K562 (cell line): ENCODE measurements around the gene HSD11B1L. TPM values are rescaled to one million over a fixed set of nuclear protein-coding genes. Genes with fewer than 3 reads are reported as not detected.

Experiments used
- ATAC-seq: fragments of 200-7000 bp; cut with Tn5 transposase; 3 replicates; pipeline ENCODE4 v1.9.1; 2020; ENCODE audit warnings: moderate library complexity
- BruUV-seq: library from RNA; stranded (reverse); fragments of 400-500 nt; replicated peaks from 2 replicates; lab custom pipeline; 2021; lab: Mats Ljungman, UMichigan
- CTCF ChIA-PET: fragments of 300-600 bp; formaldehyde crosslinking; extraction: SDS; loops from one replicate; lab custom pipeline; 2021; ENCODE audit warnings: low intra/inter-chr PET ratio; lab: Yijun Ruan, JAX
- POLR2A ChIA-PET: fragments of 300-600, 350-650 bp; sonication (Branson Sonifier 250); formaldehyde crosslinking; extraction: SDS; loops from one replicate; lab custom pipeline; 2021; ENCODE audit warnings: antibody characterized with exemption, inconsistent platforms; lab: Yijun Ruan, JAX
- DNase-seq, 4 experiments: peaks; one replicate each; pipeline versions ENCODE4 v3.0.0 to v3.0.0-alpha.2; 2011 to 2018; ENCODE audit warnings: low spot score in 3 of 4, mixed read lengths in 3 of 4; ENCODE audit errors: extremely low read depth in 1 of 4
- FAIRE-seq: peaks from 2 replicates; lab custom pipeline; 2011; peaks lifted over from hg19 to GRCh38; lab: Jason Lieb, UNC
- H2AFZ ChIP-seq: 2 replicates; pipeline ENCODE4 v1.6.0; 2011; ENCODE audit warnings: low read depth, low read length, control low read depth, inconsistent platforms
- H3K27ac ChIP-seq: fragments of 200-600 bp; 3 replicates; pipeline ENCODE4 v1.8.0; 2011; ENCODE audit warnings: low read depth, mild to moderate bottlenecking, control low read depth, inconsistent platforms, low read length, moderate library complexity, mixed read lengths; ENCODE audit errors: extremely low read depth
- H3K27me3 ChIP-seq, 2 experiments: fragments of 300-600 bp in 1 of 2; 2 replicates in 1 of 2; 3 replicates in 1 of 2; pipeline versions ENCODE4 v1.6.0 to v1.8.0; 2011; ENCODE audit warnings: inconsistent platforms in 2 of 2, low read length in 2 of 2, mild to moderate bottlenecking in 1 of 2, mixed read lengths in 1 of 2, moderate library complexity in 1 of 2; ENCODE audit not compliant: control insufficient read depth in 2 of 2, insufficient read depth in 2 of 2
- H3K36me3 ChIP-seq: fragments of 300-600 bp; 3 replicates; pipeline ENCODE4 v1.8.0; 2011; ENCODE audit warnings: mild to moderate bottlenecking, low read length, inconsistent platforms; ENCODE audit not compliant: control insufficient read depth, insufficient read depth
- H3K4me1 ChIP-seq, 2 experiments: fragments of 200-600 bp in 1 of 2; replicated peaks in 1 of 2; 2 replicates in 1 of 2; 3 replicates in 1 of 2; pipeline versions ENCODE4 v1.5.1 to v1.8.0; 2011; ENCODE audit warnings: inconsistent platforms in 2 of 2, low read length in 2 of 2, mild to moderate bottlenecking in 1 of 2, mixed read lengths in 1 of 2, moderate library complexity in 1 of 2; ENCODE audit not compliant: control insufficient read depth in 2 of 2, insufficient read depth in 2 of 2
- H3K4me2 ChIP-seq: 2 replicates; pipeline ENCODE4 v1.6.1; 2011; ENCODE audit warnings: low read length, control low read depth, inconsistent platforms, mixed read lengths; ENCODE audit not compliant: insufficient read depth
- H3K4me3 ChIP-seq: fragments of 200-600 bp; sonication (generic), shearing (Covaris generic); 2 replicates; pipeline ENCODE4 v1.5.1; 2016; ENCODE audit warnings: control low read depth, inconsistent platforms
- H3K79me2 ChIP-seq: fragments of 200-600 bp; 3 replicates; pipeline ENCODE4 v1.8.0; 2011; ENCODE audit warnings: low read length, inconsistent platforms; ENCODE audit not compliant: control insufficient read depth, insufficient read depth
- H3K9ac ChIP-seq, 2 experiments: 2 replicates each; pipeline versions ENCODE4 v1.6.0 to v1.6.1; 2011; ENCODE audit warnings: low read depth in 2 of 2, low read length in 2 of 2, control low read depth in 1 of 2, inconsistent platforms in 1 of 2, mild to moderate bottlenecking in 1 of 2, mixed read lengths in 1 of 2; ENCODE audit not compliant: insufficient read depth in 1 of 2
- H3K9me1 ChIP-seq: one replicate; pipeline ENCODE4 v1.6.0; 2011; ENCODE audit warnings: inconsistent platforms, mild to moderate bottlenecking, low read length, moderate library complexity; ENCODE audit not compliant: control insufficient read depth, insufficient read depth
- H3K9me3 ChIP-seq: replicated peaks from 2 replicates; pipeline ENCODE4 v1.5.1; 2011; ENCODE audit warnings: low read depth, low read length, inconsistent platforms; ENCODE audit not compliant: control insufficient read depth, insufficient read depth
- H4K20me1 ChIP-seq: replicated peaks from 2 replicates; pipeline ENCODE4 v1.6.1; 2011; ENCODE audit warnings: low read length, inconsistent platforms, mixed read lengths; ENCODE audit not compliant: control insufficient read depth, insufficient read depth
- ARID2 ChIP-seq: fragments of 450-650 bp; IDR thresholded peaks from 2 replicates; pipeline ENCODE4 v1.6.1; 2017; ENCODE audit warnings: antibody characterized with exemption, mild to moderate bottlenecking
- BHLHE40 ChIP-seq: IDR thresholded peaks from 2 replicates; pipeline ENCODE4 v1.6.1; 2011; ENCODE audit warnings: low read length, improper control_type of control experiment
- DACH1 ChIP-seq: fragments of 450-650 bp; IDR thresholded peaks from 2 replicates; pipeline ENCODE4 v1.6.1; 2018; ENCODE audit not compliant: partially characterized antibody
- HNRNPH1 ChIP-seq: fragments of 200-400 bp; formaldehyde crosslinking; optimal IDR thresholded peaks from 2 replicates; pipeline ENCODE3; 2017; ENCODE audit warnings: low read depth, mild to moderate bottlenecking, low read length, moderate library complexity
- ILK ChIP-seq: fragments of 450-650 bp; IDR thresholded peaks from 2 replicates; pipeline ENCODE4 v1.6.1; 2016; ENCODE audit warnings: missing genetic modification characterization, low read depth, mild to moderate bottlenecking, missing compliant biosample characterization, moderate library complexity, borderline replicate concordance
- KDM2B ChIP-seq: fragments of 250-450 bp; sonication (Bioruptor Pico); IDR thresholded peaks from 2 replicates; pipeline ENCODE4 v1.8.0; 2021; ENCODE audit warnings: mild to moderate bottlenecking, moderate library complexity
- NUFIP1 ChIP-seq: fragments of 450-650 bp; IDR thresholded peaks from 2 replicates; pipeline ENCODE4 v1.6.1; 2018; ENCODE audit not compliant: partially characterized antibody
- SETDB1 ChIP-seq: IDR thresholded peaks from one replicate; pipeline ENCODE4 v1.6.1; 2012; ENCODE audit warnings: low read length, control low read depth, inconsistent platforms
- ZKSCAN1 ChIP-seq: fragments of 150-350 bp; IDR thresholded peaks from 2 replicates; pipeline ENCODE4 v1.6.1; 2016; ENCODE audit warnings: low read depth, low read length
- ZNF354B ChIP-seq: fragments of 250-450 bp; sonication (Bioruptor Pico); IDR thresholded peaks from 2 replicates; pipeline ENCODE4 v1.4.0; 2020
- ZNF398 ChIP-seq: fragments of 250-450 bp; sonication (Bioruptor Pico); IDR thresholded peaks from 2 replicates; pipeline ENCODE4 v1.8.0; 2021; ENCODE audit warnings: moderate library complexity, mild to moderate bottlenecking, inconsistent platforms
- ZNF507 ChIP-seq: conservative IDR thresholded peaks from 2 replicates; pipeline ENCODE4 v1.6.1; 2017; ENCODE audit warnings: missing genetic modification characterization, missing compliant biosample characterization
- ZNF518B ChIP-seq: fragments of 250-450 bp; sonication (Bioruptor Pico); IDR thresholded peaks from 2 replicates; pipeline ENCODE4 v1.5.0; 2021; ENCODE audit warnings: mild to moderate bottlenecking, moderate library complexity
- ZNF778 ChIP-seq: fragments of 450-650 bp; formaldehyde crosslinking; IDR thresholded peaks from 2 replicates; pipeline ENCODE4 v1.4.0; 2020; ENCODE audit warnings: mild to moderate bottlenecking, moderate library complexity
- WGBS: fragments of 100-300 bp; shearing (Covaris generic); methylation state at CpG from one replicate; pipeline ENCODE4 v1.1.6; 2016; ENCODE audit warnings: low coverage, mixed read lengths; ENCODE audit not compliant: insufficient coverage; ENCODE audit errors: missing lambda C conversion rate; 5-methylcytosine and 5-hydroxymethylcytosine counted together
- in situ Hi-C: fragments of 300-500 bp; cut with MboI; formaldehyde crosslinking; loops from 4 replicates; pipeline ENCODE4 v1.15.0; 2018; ENCODE audit warnings: inconsistent platforms, mixed read lengths
- intact Hi-C: fragments of 100-400 bp; cut with micrococcal nuclease; formaldehyde crosslinking; loops from 2 replicates; pipeline ENCODE4 v1.14.2; 2022
- polyA plus RNA-seq, 8 experiments: library from polyadenylated mRNA; depleted of rRNA in 4 of 8; stranded (reverse) in 5 of 8; unstranded in 3 of 8; fragments of >200 nt; fragmentation: Nextera tagmentation in 2 of 8; fragmentation: Illumina TruSeq in 1 of 8; extraction: Ambion mirVana in 2 of 8; extraction: Trizol in 1 of 8; gene quantifications; 2 replicates each; pipeline versions ENCODE4 v1.2.1 to v1.2.3, GENCODE V29; 2011 to 2014; ENCODE audit warnings: inconsistent platforms in 1 of 8, missing spikeins in 1 of 8
- total RNA-seq, 7 experiments: library from RNA; depleted of rRNA in 6 of 7; stranded (reverse); fragments of >200 nt in 6 of 7; fragmentation: Illumina TruSeq in 2 of 7; extraction: Trizol in 2 of 7; gene quantifications; 2 replicates each; pipeline versions ENCODE4 v1.2.1 to v1.2.3, GENCODE V29; 2011 to 2021; ENCODE audit warnings: low replicate concordance in 1 of 7
- TF ChIP-seq, protein P1 (sequence below), 2 experiments: fragments of 200-800 bp in 1 of 2; sonication (Bioruptor generic) in 1 of 2; sonication (generic) in 1 of 2; formaldehyde crosslinking in 1 of 2; IDR thresholded peaks in 1 of 2; conservative IDR thresholded peaks in 1 of 2; 2 replicates each; pipeline versions ENCODE4 v1.5.0 to v1.6.1; 2016 to 2020; ENCODE audit warnings: missing compliant biosample characterization in 1 of 2, missing genetic modification characterization in 1 of 2, missing genetic modification reagents in 1 of 2
- TF ChIP-seq, protein P2 (sequence below): fragments of 250-450 bp; sonication (Bioruptor Pico); IDR thresholded peaks from 2 replicates; pipeline ENCODE4 v1.8.0; 2022; ENCODE audit warnings: moderate library complexity, mild to moderate bottlenecking, inconsistent platforms

The HSD11B1L gene
- total and polyA plus RNA-seq, 9 of the 15 experiments (the other 6 are each of a cell fraction or from before 2014, with no cell fraction given) = 0.31 to 7.7 (median 2.3) TPM

GRCh38 chr19:5680084-5680436, 767 bp upstream of the HSD11B1L start:
- FAIRE-seq (no peak), DNase-seq (no peak), ATAC-seq (peak; percentile 8)
- peaks cover 29 to 73% of the 10 kb centered on the region in 2 experiments for H3K4me1 ChIP-seq
- peaks cover 6% of the 10 kb centered on the region; the same call in 1 of the 2 replicates for H4K20me1 ChIP-seq
- peak overlapping the region; percentile 99 for H3K4me2 ChIP-seq
- H3K4me3 ChIP-seq = peak overlapping the region; percentile 94
- ChIA-PET CTCF (interaction anchor here (0.6 kb wide), 1 partner anchor 600 kb away, joined by 4 read pairs; no protein-coding TSS in a partner anchor), POLR2A (interaction anchor here (1.0 to 1.7 kb wide), 4 partner anchors 11 to 68 kb away, joined by 3 to 7 read pairs (median 4); partner anchors contain the start of genes SAFB and SAFB2)
- H3K9me3 ChIP-seq = no peaks in the 10 kb centered on the region
- peaks cover 17% of the 10 kb centered on the region; the same call in 2 of the 3 replicates for H3K36me3 ChIP-seq
- TSS peak; percentile 85 for BruUV-seq
- in situ Hi-C loops = no loop called here
- H3K27me3 ChIP-seq = no peaks in the 10 kb centered on the region
- WGBS = under 1% methylated on average over 15 of the region's 23 CpGs
- peaks cover 12% of the 10 kb centered on the region for H3K79me2 ChIP-seq
- H3K9me1 ChIP-seq = no peaks in the 10 kb centered on the region
- peak overlapping the region; percentile 93 to 100 for H3K9ac ChIP-seq
- peak overlapping the region; percentile 100 for H2AFZ ChIP-seq
- peak overlapping the region; percentile 86 for H3K27ac ChIP-seq
- intact Hi-C loops = loop anchor here (10.0 kb wide), 1 partner anchor 55 kb away; the partner anchor contains the start of genes SAFB and SAFB2
- TF ChIP-seq, protein P1, sequence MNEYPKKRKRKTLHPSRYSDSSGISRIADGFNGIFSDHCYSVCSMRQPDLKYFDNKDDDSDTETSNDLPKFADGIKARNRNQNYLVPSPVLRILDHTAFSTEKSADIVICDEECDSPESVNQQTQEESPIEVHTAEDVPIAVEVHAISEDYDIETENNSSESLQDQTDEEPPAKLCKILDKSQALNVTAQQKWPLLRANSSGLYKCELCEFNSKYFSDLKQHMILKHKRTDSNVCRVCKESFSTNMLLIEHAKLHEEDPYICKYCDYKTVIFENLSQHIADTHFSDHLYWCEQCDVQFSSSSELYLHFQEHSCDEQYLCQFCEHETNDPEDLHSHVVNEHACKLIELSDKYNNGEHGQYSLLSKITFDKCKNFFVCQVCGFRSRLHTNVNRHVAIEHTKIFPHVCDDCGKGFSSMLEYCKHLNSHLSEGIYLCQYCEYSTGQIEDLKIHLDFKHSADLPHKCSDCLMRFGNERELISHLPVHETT (CRISPR knock-in tag; conservative IDR thresholded peaks at IDR 0.05 in 1 of 2, IDR thresholded peaks at IDR 0.05 in 1 of 2) = no peak
- TF ChIP-seq NUFIP1 (no peak), ZNF518B (CRISPR knock-in tag) (no peak), HNRNPH1 (no peak), BHLHE40 (no peak), ARID2 (0 out of 2 replicates have a peak, but pooled peaks have one; percentile 30), DACH1 (no peak), ZNF354B (CRISPR knock-in tag) (no peak), SETDB1 (no peak), ZKSCAN1 (no peak), ZNF778 (CRISPR knock-in tag) (no peak), ILK (tag) (no peak), ZNF398 (CRISPR knock-in tag) (no peak), ZNF507 (no peak), KDM2B (CRISPR knock-in tag) (no peak)
- TF ChIP-seq, protein P2, sequence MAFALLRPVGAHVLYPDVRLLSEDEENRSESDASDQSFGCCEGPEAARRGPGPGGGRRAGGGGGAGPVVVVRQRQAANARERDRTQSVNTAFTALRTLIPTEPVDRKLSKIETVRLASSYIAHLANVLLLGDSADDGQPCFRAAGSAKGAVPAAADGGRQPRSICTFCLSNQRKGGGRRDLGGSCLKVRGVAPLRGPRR (CRISPR knock-in tag) = no peak
